Measurements from ENCODE around the gene RPS6KC1. TPM values are rescaled to one million over a fixed set of nuclear protein-coding genes. Genes with fewer than 3 reads are reported as not detected.
"Not testable (repeated sequence)": the region's sequence is repeated elsewhere in the genome, so short reads cannot be mapped to it uniquely, and the experiment has no call there.

Gene RPS6KC1
- total and polyA plus RNA-seq, 4 donors, result 7.4 to 26.7 (median 17.3) TPM

- no peak for ATAC-seq (ENCODE audit: low FRiP score)
- DNase-seq, result no peak
- WGBS, 2 donors, result 79 to 81% methylated on average over 5 of the region's 5 CpGs
Observed at GRCh38 chr1:213136190-213136917, 85.3 kb downstream of the RPS6KC1 start.

GRCh38 chr1:213138391-213138790 is 87.3 kb downstream of the RPS6KC1 start:
- DNase-seq (no peak), ATAC-seq (ENCODE audit: low FRiP score) (no peak)
- Histone ChIP-seq H3K27me3 (ENCODE audit: control insufficient read depth in 1 of 2, insufficient read depth in 2 of 2, low read length in 1 of 2) (no peaks in the 10 kb centered on the region), H3K36me3 (ENCODE audit: control insufficient read depth in 1 of 2, insufficient read depth in 2 of 2, low read length in 1 of 2) (no peaks in the 10 kb centered on the region), H3K4me1 (ENCODE audit: control insufficient read depth in 1 of 2, insufficient read depth in 2 of 2, low read length in 2 of 2) (no peaks in the 10 kb centered on the region), H3K27ac (ENCODE audit: low read depth in 1 of 2, low read length in 2 of 2) (no peak overlapping the region), H3K4me3 (ENCODE audit: low read length in 2 of 2) (no peak overlapping the region), H3K9me3 (ENCODE audit: control insufficient read depth, low read length) (no peaks in the 10 kb centered on the region)
- intact Hi-C loops (cut with DNase I), result no loop called here
- WGBS, 2 donors, result 95 to 97% methylated on average over 4 of the region's 4 CpGs

More at GRCh38 chr1:213136190-213136917, 85.3 kb downstream of the RPS6KC1 start:
- Histone ChIP-seq H3K4me1 (ENCODE audit: control insufficient read depth in 1 of 2, insufficient read depth in 2 of 2, low read length in 2 of 2) (no peaks in the 10 kb centered on the region), H3K36me3 (ENCODE audit: control insufficient read depth in 1 of 2, insufficient read depth in 2 of 2, low read length in 1 of 2) (no peaks in the 10 kb centered on the region), H3K4me3 (ENCODE audit: low read length in 2 of 2) (no peak overlapping the region), H3K9me3 (ENCODE audit: control insufficient read depth, low read length) (no peaks in the 10 kb centered on the region), H3K27me3 (ENCODE audit: control insufficient read depth in 1 of 2, insufficient read depth in 2 of 2, low read length in 1 of 2) (no peaks in the 10 kb centered on the region), H3K27ac (ENCODE audit: low read depth in 1 of 2, low read length in 2 of 2) (no peak overlapping the region)
- intact Hi-C loops (cut with DNase I), result no loop called here

GRCh38 chr1:213138892-213139291 is 87.9 kb downstream of the RPS6KC1 start:
- H3K27ac ChIP-seq (ENCODE audit: low read depth in 1 of 2, low read length in 2 of 2), result no peak overlapping the region
- no peaks in the 10 kb centered on the region for H3K9me3 ChIP-seq (ENCODE audit: control insufficient read depth, low read length)
- no peaks in the 10 kb centered on the region for H3K4me1 ChIP-seq (ENCODE audit: control insufficient read depth in 1 of 2, insufficient read depth in 2 of 2, low read length in 2 of 2)
- intact Hi-C loops (cut with DNase I), result no loop called here
- ATAC-seq (ENCODE audit: low FRiP score), result no peak
- 3 to 17% methylated on average over 1 of the region's 1 CpG for WGBS, 2 donors
- peaks cover 0 to 2% of the 10 kb centered on the region in 2 donors for H3K36me3 ChIP-seq (ENCODE audit: control insufficient read depth in 1 of 2, insufficient read depth in 2 of 2, low read length in 1 of 2)
- no peaks in the 10 kb centered on the region for H3K27me3 ChIP-seq (ENCODE audit: control insufficient read depth in 1 of 2, insufficient read depth in 2 of 2, low read length in 1 of 2)
- no peak for DNase-seq
- H3K4me3 ChIP-seq (ENCODE audit: low read length in 2 of 2), result no peak overlapping the region

DNA sequence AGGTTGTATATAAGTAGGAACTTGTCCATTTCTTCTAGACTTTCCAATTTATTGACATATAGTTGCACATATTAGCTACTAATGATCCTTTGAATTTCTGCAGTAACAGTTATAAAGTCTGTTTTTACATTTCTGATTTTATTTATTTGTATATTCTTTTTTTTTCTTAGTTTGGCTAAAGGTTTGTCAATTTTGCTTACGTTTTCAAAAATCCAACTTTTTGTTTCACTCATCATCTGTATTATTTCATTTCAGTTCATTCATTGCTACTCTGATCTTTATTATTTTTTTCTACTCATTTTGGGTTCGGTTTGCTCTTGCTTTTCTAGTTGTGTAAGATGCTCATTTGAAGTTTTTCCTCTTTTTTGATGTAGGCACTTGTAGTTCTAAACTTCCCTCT is 97.9 kb downstream of the RPS6KC1 start:
- Histone ChIP-seq H3K27ac (ENCODE audit: low read depth in 1 of 2, low read length in 2 of 2) (no peak overlapping the region), H3K9me3 (ENCODE audit: control insufficient read depth, low read length) (no peaks in the 10 kb centered on the region), H3K4me1 (ENCODE audit: control insufficient read depth in 1 of 2, insufficient read depth in 2 of 2, low read length in 2 of 2) (peaks cover 0 to 1% of the 10 kb centered on the region in 2 donors), H3K4me3 (ENCODE audit: low read length in 2 of 2) (no peak overlapping the region), H3K27me3 (ENCODE audit: control insufficient read depth in 1 of 2, insufficient read depth in 2 of 2, low read length in 1 of 2) (no peaks in the 10 kb centered on the region), H3K36me3 (ENCODE audit: control insufficient read depth in 1 of 2, insufficient read depth in 2 of 2, low read length in 1 of 2) (no peaks in the 10 kb centered on the region)
- ATAC-seq (ENCODE audit: low FRiP score) (no peak), DNase-seq (no peak)
- intact Hi-C loops (cut with DNase I), result no loop called here
- 96 to 98% methylated on average over 2 of the region's 2 CpGs for WGBS, 2 donors

GRCh38 chr1:213150090-213150489 is 99.0 kb downstream of the RPS6KC1 start:
- intact Hi-C loops (cut with DNase I); H3K36me3 ChIP-seq (ENCODE audit: control insufficient read depth in 1 of 2, insufficient read depth in 2 of 2, low read length in 1 of 2); H3K4me3 ChIP-seq (ENCODE audit: low read length in 2 of 2); H3K27ac ChIP-seq (ENCODE audit: low read depth in 1 of 2, low read length in 2 of 2); H3K4me1 ChIP-seq (ENCODE audit: control insufficient read depth in 1 of 2, insufficient read depth in 2 of 2, low read length in 2 of 2); H3K27me3 ChIP-seq (ENCODE audit: control insufficient read depth in 1 of 2, insufficient read depth in 2 of 2, low read length in 1 of 2); ATAC-seq (ENCODE audit: low FRiP score); H3K9me3 ChIP-seq (ENCODE audit: control insufficient read depth, low read length); DNase-seq: not testable (repeated sequence)
- WGBS, 2 donors, result no CpG with 5 or more reads among the region's 2 CpGs

GRCh38 chr1:213154056-213154685 is 103.1 kb downstream of the RPS6KC1 start:
- intact Hi-C loops (cut with DNase I), result no loop called here
- Histone ChIP-seq H3K4me3 (ENCODE audit: low read length in 2 of 2) (no peak overlapping the region), H3K27ac (ENCODE audit: low read depth in 1 of 2, low read length in 2 of 2) (no peak overlapping the region), H3K27me3 (ENCODE audit: control insufficient read depth in 1 of 2, insufficient read depth in 2 of 2, low read length in 1 of 2) (no peaks in the 10 kb centered on the region), H3K4me1 (ENCODE audit: control insufficient read depth in 1 of 2, insufficient read depth in 2 of 2, low read length in 2 of 2) (peaks cover 3 to 10% of the 10 kb centered on the region in 2 donors), H3K9me3 (ENCODE audit: control insufficient read depth, low read length) (no peaks in the 10 kb centered on the region), H3K36me3 (ENCODE audit: control insufficient read depth in 1 of 2, insufficient read depth in 2 of 2, low read length in 1 of 2) (no peaks in the 10 kb centered on the region)
- ATAC-seq (ENCODE audit: low FRiP score) (peak; percentile 67), DNase-seq (no peak)
- 45 to 51% methylated on average over 3 of the region's 3 CpGs for WGBS, 2 donors

DNA sequence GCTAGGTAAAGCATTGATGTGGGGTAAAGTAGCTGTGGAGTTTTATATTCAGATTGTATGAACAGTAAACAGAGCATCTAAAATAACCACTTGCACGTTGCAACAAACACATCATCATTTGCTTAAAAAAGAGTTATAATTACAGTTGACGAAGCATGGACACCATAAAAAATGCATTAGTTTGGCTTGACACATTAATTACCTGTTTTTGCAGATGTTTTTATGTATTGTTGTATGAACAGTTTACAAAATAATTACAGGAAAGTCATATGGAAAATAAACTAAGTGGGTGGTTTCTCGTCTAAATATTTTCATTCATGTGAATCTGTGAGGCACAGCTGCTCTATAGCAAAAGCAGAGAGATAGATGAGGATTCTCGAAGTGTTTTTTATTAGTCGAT is 108.3 kb downstream of the RPS6KC1 start:
- H3K27ac ChIP-seq (ENCODE audit: low read depth in 1 of 2, low read length in 2 of 2), result no peak overlapping the region
- ATAC-seq (ENCODE audit: low FRiP score) (no peak), DNase-seq (no peak)
- WGBS, 2 donors, result 87 to 89% methylated on average over 5 of the region's 5 CpGs
- H3K4me1 ChIP-seq (ENCODE audit: control insufficient read depth in 1 of 2, insufficient read depth in 2 of 2, low read length in 2 of 2), result peaks cover 7 to 8% of the 10 kb centered on the region in 2 donors
- no peak overlapping the region for H3K4me3 ChIP-seq (ENCODE audit: low read length in 2 of 2)
- no peaks in the 10 kb centered on the region for H3K9me3 ChIP-seq (ENCODE audit: control insufficient read depth, low read length)
- no peaks in the 10 kb centered on the region for H3K36me3 ChIP-seq (ENCODE audit: control insufficient read depth in 1 of 2, insufficient read depth in 2 of 2, low read length in 1 of 2)
- intact Hi-C loops (cut with DNase I), result no loop called here
- H3K27me3 ChIP-seq (ENCODE audit: control insufficient read depth in 1 of 2, insufficient read depth in 2 of 2, low read length in 1 of 2), result no peaks in the 10 kb centered on the region

DNA sequence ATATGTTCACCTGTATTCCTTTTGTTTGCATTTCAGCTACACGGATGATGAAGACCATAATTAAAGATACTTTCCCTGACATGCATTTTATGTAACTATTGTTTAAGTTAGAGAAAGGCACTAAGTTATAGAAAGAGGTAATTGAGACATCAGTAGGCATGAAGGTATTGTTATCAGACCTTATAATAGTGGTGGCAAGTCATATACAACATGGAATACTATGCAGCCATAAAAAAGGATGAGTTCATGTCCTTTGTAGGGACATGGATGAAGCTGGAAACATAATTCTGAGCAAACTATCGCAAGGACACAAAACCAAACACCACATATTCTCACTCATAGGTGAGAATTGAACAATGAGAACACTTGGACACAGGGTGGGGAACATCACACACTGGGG is 109.4 kb downstream of the RPS6KC1 start:
- intact Hi-C loops (cut with DNase I); H3K27ac ChIP-seq (ENCODE audit: low read depth in 1 of 2, low read length in 2 of 2); H3K4me3 ChIP-seq (ENCODE audit: low read length in 2 of 2); ATAC-seq (ENCODE audit: low FRiP score); H3K9me3 ChIP-seq (ENCODE audit: control insufficient read depth, low read length); DNase-seq; H3K36me3 ChIP-seq (ENCODE audit: control insufficient read depth in 1 of 2, insufficient read depth in 2 of 2, low read length in 1 of 2); H3K4me1 ChIP-seq (ENCODE audit: control insufficient read depth in 1 of 2, insufficient read depth in 2 of 2, low read length in 2 of 2); H3K27me3 ChIP-seq (ENCODE audit: control insufficient read depth in 1 of 2, insufficient read depth in 2 of 2, low read length in 1 of 2): not testable (repeated sequence)
- WGBS, 2 donors, result 95 to 99% methylated on average over 2 of the region's 2 CpGs

- H3K36me3 ChIP-seq (ENCODE audit: control insufficient read depth in 1 of 2, insufficient read depth in 2 of 2, low read length in 1 of 2), result no peaks in the 10 kb centered on the region
- no peak overlapping the region for H3K4me3 ChIP-seq (ENCODE audit: low read length in 2 of 2)
- WGBS, 2 donors, result 38 to 44% methylated on average over 2 of the region's 2 CpGs
- peaks cover 5 to 8% of the 10 kb centered on the region in 2 donors for H3K4me1 ChIP-seq (ENCODE audit: control insufficient read depth in 1 of 2, insufficient read depth in 2 of 2, low read length in 2 of 2)
- no peak overlapping the region for H3K27ac ChIP-seq (ENCODE audit: low read depth in 1 of 2, low read length in 2 of 2)
- no peaks in the 10 kb centered on the region for H3K27me3 ChIP-seq (ENCODE audit: control insufficient read depth in 1 of 2, insufficient read depth in 2 of 2, low read length in 1 of 2)
- intact Hi-C loops (cut with DNase I), result no loop called here
- no peaks in the 10 kb centered on the region for H3K9me3 ChIP-seq (ENCODE audit: control insufficient read depth, low read length)
- peak in 1 of 2 donors; percentile 62 for DNase-seq
- ATAC-seq (ENCODE audit: low FRiP score), result peak; percentile 80
Observed at GRCh38 chr1:213162338-213162737, 111.3 kb downstream of the RPS6KC1 start.

Data from aorta (tissue), 5 donors.